Stimulated activated CD8-positive, alpha-beta memory T cell treated with anti-CD3 and anti-CD28 coated beads, Interleukin-4, amount 100 ng/mL, for 4 hours (primary cell): ENCODE data around the gene POU5F2.

Experiments used
- DNase-seq, 2 donors: peaks; one replicate each; pipeline ENCODE4 v3.0.0-alpha.2; 2020; ENCODE audit warnings: low read depth in 2 of 2, low spot score in 1 of 2

Gene POU5F2, protein sequence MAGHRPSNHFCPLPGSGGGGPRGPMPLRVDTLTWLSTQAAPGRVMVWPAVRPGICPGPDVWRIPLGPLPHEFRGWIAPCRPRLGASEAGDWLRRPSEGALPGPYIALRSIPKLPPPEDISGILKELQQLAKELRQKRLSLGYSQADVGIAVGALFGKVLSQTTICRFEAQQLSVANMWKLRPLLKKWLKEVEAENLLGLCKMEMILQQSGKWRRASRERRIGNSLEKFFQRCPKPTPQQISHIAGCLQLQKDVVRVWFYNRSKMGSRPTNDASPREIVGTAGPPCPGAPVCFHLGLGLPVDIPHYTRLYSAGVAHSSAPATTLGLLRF

DNA sequence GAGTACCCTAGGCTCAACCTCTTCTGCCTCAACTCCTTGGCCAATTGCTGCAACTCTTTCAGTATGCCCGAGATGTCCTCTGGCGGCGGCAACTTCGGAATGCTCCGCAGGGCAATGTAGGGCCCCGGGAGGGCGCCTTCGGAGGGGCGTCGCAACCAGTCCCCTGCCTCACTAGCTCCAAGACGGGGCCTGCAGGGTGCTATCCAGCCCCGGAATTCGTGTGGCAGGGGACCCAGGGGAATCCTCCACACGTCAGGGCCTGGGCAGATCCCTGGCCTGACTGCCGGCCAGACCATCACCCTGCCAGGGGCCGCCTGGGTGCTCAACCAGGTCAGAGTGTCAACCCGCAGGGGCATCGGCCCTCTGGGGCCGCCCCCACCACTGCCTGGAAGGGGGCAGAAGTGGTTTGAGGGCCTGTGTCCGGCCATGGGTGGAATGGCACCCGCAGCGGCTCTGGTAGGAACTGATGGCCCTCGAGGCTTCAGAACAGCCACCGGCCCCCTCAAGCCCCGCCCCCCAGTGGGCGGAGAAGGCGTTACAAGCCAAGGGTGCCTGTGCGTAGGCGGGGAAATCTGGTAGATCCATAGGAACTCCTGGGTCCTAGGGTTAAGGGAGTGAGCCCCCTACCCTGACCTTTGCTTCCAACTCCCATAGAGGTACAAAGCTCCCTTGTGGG lies at the start of gene POU5F2:
TSS of gene POU5F2 (minus strand) at position 465 of the 676 bp plus-strand sequence. CDS start at position 428, 37 bp downstream.
- no peak for DNase-seq

DNA sequence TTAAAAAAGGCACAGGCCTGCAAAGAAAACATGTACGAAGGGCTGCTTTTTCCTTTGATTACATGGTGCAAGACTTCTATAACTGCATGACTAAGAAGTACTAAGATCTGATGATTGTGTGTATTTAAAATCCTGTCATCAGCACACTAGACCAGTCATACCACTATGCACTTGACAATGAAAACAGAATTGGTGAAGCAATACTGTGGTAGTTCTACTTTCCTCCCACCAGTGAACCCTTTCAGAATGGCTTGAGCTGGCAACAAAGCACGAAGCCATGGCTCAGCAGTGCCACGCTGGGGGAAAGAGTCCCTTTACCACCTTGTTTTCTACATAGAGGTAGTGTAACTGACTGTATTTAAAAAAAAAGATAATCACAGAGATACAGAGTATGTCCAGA lies 49.0 kb upstream of the POU5F2 start:
- DNase-seq, result no peak

DNA sequence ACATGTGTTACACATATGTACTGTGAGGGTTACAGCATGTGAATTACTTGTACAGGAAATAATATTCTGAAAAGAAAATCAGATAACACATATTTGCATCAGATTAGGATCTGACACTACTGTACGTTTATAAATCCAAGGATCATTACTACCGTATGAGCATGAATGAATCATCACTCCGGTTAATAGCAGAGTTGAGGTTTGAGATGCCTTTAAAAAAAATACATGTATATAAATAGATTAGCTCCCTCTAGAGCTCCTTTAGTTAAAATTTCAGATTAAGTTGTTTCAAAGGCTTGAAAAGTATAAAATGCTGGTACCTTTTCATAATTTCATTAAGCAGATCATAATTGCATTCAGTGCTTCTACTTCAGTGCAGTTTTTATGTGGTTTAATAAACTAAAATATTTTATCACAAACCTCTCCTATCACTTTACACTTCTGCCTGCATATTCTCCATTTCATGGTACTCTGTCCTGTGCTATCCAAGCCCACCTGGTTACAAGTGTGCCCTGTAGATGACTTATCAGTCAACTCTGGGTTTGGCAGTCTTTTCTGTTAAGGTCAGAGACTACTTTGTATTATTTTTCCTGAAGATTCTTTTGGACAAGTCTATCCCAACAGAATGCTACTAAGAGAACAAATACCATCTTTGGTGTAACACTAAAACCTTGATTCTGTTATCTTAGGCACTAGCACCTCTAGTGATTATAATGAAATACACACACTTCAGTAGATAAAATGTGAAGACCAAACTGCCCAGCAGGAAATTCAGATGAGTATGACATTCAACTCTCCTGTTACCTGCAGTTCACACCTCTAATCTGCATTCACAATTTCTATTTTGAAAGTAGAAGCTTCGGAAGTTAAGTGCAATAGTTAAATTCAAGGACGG lies 48.0 kb upstream of the POU5F2 start:
- DNase-seq, result no peak

DNA sequence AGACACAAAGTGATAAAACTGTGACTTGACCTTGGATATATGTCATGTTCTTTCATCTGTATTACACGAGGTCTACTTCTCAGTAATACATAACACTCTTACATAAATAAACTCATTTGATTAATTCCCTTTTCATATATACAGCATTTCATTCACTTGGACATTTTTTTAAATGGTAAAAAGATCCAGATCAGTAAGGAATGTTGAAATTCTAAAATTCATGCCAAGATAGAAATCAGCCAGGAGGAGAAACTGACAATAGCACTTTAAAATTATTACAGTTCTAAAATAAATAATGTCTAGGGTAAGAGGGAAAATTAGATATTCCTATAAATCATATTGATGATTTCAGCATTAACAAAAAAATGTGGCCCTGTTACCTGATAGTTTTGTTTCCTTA lies 46.2 kb upstream of the POU5F2 start:
- no peak for DNase-seq

DNA sequence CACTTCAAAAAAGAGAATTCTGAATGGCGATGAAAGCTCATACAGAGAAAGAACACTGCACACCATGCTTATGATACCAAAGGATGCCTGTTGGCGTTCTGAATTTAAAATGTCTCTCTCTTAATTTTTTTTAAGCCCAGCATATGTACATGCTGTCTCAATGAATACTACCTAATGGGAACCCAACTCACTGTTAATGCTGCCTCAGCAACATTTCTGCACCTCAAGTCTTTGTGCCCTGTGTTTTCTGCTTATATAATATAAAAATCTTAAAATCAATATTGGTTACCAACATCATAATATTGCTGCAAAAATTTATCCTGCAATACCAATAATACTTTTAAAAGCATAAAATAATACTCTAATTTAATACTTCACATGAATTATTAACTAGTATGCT lies 44.1 kb upstream of the POU5F2 start:
- no peak for DNase-seq

DNA sequence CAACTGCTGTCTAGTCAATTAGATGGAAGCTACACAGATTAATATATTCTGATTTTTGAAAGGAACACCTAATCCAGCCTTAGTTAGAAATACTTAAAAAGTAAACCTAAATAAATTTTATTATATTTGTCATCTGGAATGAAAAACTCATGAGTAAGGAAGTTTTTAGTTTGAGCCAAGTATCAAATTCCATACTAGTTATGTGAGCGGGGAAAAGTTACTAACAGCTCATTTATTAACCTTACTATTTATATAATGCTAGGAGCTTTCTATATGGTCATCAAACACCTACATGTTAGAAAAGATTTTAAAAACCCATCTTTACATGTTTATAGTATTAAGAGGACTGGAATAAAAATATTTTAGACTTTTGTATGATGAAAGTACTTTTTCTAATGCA lies 41.6 kb upstream of the POU5F2 start:
- DNase-seq, result no peak

DNA sequence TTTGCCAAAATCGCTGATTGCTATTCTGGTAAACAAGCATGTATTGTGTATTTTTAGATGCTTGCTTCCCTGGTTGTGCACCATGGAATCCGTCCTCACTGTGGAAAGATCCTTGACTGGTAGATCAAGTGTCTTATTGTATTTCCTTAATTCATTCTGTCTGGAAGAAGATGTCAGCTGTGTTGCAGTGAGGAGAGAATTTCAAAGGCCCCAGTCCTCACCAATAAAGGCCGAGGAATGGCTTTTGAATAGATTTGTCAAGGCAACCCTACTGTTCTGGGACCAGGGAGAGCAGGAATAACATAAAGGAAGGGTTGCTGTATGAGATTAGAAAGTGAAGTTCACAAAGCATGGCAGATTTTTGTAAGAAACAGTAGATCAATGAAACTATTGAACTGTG lies 36.2 kb upstream of the POU5F2 start:
- DNase-seq, result no peak

DNA sequence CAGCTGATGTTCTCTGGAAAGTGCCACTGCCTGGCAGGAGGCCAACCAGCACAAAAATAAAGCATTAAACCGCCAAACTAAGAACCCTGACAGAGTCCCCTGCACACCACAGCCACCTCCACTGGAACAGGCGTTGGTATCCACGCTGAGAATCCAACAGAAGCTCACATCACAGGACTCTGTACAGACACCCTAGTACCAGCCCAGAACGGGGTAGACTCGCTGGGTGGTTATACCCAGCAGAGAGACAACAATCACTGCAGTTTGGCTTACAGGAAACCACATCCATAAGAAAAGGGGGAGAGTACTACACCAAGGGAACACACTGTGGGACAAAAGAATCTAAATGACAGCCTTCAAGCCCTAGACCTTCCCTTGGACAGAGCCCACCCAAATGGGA lies 15.0 kb upstream of the POU5F2 start:
- no peak for DNase-seq

DNA sequence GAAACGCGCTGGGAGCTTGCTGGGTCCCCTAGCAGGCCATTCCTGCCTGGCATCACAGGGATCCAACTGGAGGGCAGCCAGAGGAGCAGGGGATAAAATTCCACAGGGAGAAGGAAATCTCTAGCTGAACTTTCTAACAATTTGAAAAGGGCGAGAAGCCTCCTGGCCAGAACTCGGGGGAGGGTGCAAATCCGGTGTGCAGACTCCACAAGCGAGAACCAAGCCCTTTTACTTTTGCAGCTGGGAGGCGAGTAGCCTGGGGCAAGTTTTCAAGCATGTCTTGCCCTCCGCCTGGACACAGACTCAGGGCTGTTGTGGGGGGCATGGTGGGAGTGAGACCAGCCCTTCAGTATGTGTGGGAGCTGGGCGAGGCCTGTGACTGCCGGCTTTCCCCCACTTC lies 14.3 kb upstream of the POU5F2 start:
- no peak for DNase-seq

DNA sequence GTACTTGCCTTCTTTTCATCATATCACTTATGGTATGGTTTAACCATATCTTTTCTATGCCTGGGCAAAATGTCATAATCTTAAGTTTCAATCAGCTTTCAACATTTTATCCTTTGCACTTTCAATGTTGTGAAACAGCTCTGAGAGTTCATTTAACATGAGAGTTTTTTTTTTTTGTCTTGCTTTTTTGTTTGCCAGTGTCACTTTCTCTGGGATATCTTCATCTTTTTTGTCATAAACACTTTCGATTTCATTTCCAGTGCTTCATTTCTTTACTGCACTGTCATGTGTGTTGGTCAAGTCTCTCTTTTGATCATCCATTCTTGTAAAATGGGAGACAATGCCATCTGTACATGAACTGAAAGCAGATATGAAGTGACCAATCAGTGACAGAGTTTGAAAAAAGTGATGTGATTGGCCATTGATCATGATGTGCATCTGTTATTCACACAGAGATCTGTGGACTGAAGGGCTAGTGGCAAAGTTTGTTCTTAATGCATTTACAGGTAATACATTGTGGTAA lies 7.5 kb upstream of the POU5F2 start:
- no peak for DNase-seq

DNA sequence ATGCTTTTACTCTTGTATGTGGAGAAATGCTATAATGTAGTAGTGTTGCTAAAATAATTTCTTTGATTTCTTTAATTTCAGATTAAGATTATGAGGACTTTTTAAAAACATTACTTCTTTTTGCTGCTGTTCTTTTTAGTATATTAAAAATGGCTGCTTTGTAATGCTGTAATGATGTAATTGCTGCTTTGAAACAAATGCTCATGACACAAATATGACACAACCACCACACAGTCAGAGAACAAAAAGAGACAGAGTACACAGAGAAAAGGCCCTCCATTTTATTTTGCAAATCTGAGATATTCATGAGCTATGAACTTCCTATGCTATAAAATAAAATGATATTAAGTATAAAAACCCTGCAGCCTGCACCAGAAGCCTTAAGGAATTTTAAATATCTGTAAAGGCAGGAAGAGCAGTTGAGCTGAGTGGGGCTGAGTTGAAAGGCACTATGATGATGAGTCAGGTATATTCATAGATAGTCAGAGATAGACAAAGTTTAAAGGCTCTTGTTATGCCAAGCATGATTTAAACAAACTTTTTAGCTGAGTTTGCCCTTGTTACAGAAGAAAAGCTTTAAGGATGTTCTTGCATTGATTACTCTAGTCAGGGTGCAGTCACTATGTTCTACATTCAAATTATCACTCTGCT lies 5.1 kb upstream of the POU5F2 start:
- no peak for DNase-seq

DNA sequence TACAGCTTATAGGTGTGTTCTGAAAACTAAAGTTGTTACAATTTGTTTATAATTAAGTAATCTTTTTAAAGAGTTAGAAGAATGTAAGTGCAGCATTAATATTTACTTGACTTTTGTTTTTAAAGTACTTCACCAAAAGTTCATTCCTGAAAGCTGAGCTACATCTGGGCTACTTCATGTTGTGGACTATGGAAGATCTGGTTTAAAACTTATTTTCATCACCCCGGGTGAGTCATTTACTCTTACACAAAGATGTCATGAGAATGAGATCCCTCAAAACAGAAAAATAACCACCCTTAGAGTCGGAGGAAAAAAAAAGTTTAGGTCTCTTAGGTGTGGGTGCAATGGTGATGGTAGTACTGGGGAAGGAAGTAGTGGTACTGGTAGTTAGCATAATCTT lies 5.1 kb downstream of the POU5F2 start:
- no peak for DNase-seq

DNA sequence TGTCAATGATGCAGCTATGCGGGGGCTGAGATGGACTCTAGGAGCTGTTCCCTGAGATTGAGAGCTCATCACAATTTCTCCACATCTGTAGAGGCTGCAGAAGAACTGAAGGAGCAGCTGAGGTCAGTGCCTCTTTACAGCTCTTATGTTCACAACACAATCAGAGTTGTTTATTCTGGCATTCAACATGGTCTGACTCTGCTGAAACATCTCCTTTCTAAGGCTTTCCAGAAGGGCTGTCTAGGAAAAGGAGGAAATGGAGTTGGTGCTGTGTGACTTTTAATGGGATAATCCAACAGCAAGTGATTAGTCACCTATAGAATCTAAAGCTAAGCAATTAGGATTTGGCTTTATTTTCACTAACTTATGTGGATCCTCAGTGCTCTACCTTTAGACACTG lies 6.0 kb downstream of the POU5F2 start:
- DNase-seq, result no peak

DNA sequence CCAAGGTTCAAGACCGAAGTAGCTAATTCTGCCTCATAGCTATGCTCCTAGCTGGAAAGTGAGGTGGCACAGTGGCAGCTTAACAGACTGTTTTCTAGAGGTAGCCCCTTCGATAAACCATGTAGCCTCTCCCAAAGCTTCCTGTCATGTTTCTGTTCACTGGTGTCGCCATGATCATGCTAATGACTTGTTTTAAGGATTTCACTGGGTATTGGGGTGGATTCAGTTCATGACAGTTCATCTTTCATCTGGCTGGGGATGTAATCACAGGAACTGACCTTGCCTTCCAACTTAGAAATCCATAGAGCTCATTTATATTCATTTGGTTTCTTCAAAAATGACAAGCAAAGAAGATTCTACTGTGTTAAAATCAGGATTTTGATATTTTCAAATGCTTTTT lies 9.4 kb downstream of the POU5F2 start:
- no peak for DNase-seq

DNA sequence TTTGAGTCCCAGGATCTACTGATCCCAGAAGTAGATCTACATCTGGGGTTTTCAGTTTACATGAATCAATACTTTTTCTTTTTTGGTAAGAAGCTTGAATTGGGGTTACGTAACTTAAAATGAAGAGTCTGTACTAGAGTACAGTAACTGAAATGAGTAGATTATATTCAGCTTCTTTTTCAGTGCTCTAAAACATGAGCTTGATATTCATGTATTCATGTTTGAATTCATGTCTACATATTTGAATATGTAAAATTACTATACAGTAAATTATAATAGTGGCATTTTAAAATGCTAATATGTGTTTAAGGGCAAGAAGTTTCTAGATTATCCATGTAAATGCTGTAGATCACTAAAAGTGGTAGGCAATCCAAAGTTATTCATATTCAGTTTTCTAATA lies 14.8 kb downstream of the POU5F2 start:
- DNase-seq, result no peak

DNA sequence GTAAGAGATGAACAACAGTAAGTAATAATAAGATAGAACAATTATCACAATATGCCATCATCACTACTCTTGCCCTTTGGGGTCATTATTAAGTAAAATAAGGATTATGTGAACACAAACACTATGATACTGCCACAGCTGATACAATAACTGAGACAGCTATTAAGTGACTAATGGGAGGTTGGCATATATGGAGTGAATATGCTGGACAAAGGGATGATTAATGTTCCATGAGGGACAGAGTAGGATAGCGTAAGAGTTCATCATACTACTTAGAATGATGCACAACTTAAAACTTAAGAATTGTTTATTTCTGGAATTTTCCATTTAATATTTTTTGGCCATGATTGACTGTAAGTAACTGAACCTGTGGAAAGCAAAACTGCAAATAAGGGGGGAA lies 16.6 kb downstream of the POU5F2 start:
- no peak for DNase-seq

DNA sequence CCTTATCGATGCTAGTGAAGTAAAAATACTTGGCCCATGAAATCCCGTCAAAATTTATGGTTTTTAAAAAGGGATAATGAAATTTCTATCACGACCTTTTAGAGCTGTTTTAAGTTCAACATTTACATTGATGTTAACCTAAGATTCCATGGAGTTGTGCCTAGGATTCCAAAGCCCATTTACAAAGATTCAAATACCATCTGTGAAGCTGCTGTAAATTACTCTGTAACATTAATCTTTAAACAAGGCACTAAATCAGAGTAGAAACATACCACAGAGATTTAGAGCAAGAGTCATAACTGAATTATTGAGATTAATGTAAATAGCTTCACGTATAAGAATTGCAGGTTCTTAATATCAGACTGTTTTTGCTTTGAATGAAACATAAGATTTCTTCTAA lies 17.7 kb downstream of the POU5F2 start:
- no peak for DNase-seq

DNA sequence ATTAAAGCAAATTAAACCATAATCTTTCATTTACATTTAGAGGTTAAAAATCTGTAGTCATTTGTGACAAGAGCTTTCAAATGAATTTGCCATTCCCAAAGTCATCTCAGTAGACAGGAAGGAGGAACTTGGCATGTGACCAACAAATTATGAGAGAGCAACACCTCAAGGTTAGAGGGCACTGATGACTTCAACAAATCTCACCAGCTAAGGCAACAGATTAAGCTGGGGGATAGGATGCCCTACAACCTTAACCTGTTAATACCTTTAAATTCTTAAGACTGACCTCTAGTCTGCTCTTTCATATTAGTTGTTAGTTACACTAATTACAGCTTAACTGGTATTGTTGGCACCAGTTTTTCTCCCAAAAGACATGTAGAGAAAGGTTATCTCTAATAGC lies 18.4 kb downstream of the POU5F2 start:
- no peak for DNase-seq

DNA sequence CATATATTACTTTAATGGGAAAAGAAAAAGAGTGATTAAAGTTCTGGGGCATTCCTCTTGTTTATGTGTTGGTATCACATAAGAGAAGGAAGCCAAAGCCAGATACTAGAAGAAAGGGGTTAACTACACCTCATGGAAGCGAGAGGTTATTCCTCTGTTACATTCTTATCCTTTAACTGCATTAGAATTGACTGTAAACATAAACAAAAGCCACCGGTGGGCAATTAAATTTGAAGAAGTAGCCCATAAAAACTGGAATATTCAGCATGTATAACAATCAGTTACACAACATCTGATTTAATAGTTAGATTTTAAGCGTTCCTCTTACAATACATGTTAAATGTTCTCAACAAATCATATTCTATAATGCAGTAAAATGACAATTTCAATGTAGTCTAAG lies 18.8 kb downstream of the POU5F2 start:
- DNase-seq, result no peak

DNA sequence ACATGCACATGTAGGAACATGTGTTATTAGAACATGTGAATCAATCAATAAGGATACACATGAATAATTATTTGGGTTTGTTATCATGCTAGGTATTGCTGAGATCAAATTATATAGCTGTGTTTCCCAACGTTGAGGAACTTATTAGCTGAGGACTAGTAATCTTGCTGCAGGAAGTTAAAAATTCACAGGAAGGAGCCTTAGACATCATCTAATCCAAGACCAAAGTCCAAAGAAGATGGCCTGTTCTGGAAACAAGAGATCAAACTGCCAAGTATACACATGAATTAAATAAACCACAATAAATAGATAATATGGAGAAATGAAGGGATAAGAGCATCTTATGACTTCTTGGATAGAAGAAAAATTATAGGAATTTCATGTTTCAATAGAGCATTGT lies 19.9 kb downstream of the POU5F2 start:
- no peak for DNase-seq

DNA sequence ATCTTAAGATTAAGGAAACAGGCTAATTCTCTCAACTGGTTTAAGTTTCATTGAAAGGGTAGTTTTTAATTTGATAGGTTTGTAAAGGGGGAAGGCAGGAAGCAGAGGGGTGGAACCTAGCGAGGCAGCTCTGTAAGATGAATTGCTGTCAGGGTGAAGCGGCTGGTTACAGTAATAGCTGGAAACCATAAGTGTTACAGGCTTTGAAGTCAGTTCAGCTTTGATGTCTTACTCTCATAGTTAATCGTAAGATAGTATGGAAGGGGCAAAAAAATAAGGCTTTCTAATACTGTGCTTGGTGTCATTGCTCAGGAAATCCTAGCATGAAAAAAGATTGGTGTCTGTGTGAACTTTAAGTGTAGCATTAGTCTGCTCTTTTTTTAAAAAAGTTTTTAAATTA lies 20.3 kb downstream of the POU5F2 start:
- no peak for DNase-seq
